Trophoblast cell (in vitro differentiated cells and primary cell): ENCODE data around the gene RPTN.

Source experiments
- DNase-seq, 2 donors: peaks; one replicate each; pipeline ENCODE4 v3.0.0-alpha.2; 2016
- H2AFZ ChIP-seq: 2 replicates; pipeline ENCODE4 v1.6.1; 2013; ENCODE audit warnings: low read length, moderate library complexity, mild to moderate bottlenecking; ENCODE audit not compliant: insufficient read depth, poor library complexity
- H2AK5ac ChIP-seq: 2 replicates; pipeline ENCODE4 v1.6.1; 2013; ENCODE audit warnings: mild to moderate bottlenecking, low read length
- H2BK120ac ChIP-seq: 2 replicates; pipeline ENCODE4 v1.6.1; 2013; ENCODE audit warnings: low read length, mild to moderate bottlenecking, moderate library complexity; ENCODE audit not compliant: insufficient read depth, poor library complexity
- H2BK12ac ChIP-seq: 2 replicates; pipeline ENCODE4 v1.6.1; 2013; ENCODE audit warnings: mild to moderate bottlenecking, low read length, moderate library complexity
- H2BK5ac ChIP-seq: 2 replicates; pipeline ENCODE4 v1.6.1; 2013; ENCODE audit warnings: low read length, low read depth, moderate library complexity, mild to moderate bottlenecking; ENCODE audit not compliant: poor library complexity
- H3K14ac ChIP-seq: 2 replicates; pipeline ENCODE4 v1.6.1; 2013; ENCODE audit warnings: mild to moderate bottlenecking, low read length
- H3K18ac ChIP-seq: 2 replicates; pipeline ENCODE4 v1.6.1; 2013; ENCODE audit warnings: mild to moderate bottlenecking, low read length
- H3K23ac ChIP-seq: 2 replicates; pipeline ENCODE4 v1.6.1; 2013; ENCODE audit warnings: low read length
- H3K27ac ChIP-seq: 2 replicates; pipeline ENCODE4 v1.5.1; 2013; ENCODE audit warnings: low read depth, mild to moderate bottlenecking, inconsistent platforms, low read length, moderate library complexity
- H3K27me3 ChIP-seq: 2 replicates; pipeline ENCODE4 v1.6.1; 2013; ENCODE audit warnings: inconsistent platforms, mild to moderate bottlenecking, low read length, moderate library complexity; ENCODE audit not compliant: insufficient read depth
- H3K36me3 ChIP-seq, 2 experiments: 1 replicate in 1 of 2; 2 replicates in 1 of 2; pipeline ENCODE4 v1.6.1; 2013; ENCODE audit warnings: low read length in 2 of 2, mild to moderate bottlenecking in 2 of 2, moderate library complexity in 1 of 2; ENCODE audit not compliant: insufficient read depth in 2 of 2, control insufficient read depth in 1 of 2
- H3K4ac ChIP-seq: 2 replicates; pipeline ENCODE4 v1.6.1; 2013; ENCODE audit warnings: low read depth, mild to moderate bottlenecking, low read length, moderate library complexity
- H3K4me1 ChIP-seq, 2 experiments: 1 replicate in 1 of 2; 2 replicates in 1 of 2; pipeline ENCODE4 v1.6.1; 2013; ENCODE audit warnings: low read length in 2 of 2, mild to moderate bottlenecking in 2 of 2, moderate library complexity in 1 of 2; ENCODE audit not compliant: insufficient read depth in 2 of 2, control insufficient read depth in 1 of 2
- H3K4me2 ChIP-seq: 2 replicates; pipeline ENCODE4 v1.6.1; 2013; ENCODE audit warnings: inconsistent platforms, mild to moderate bottlenecking, low read length, moderate library complexity
- H3K4me3 ChIP-seq: 2 replicates; pipeline ENCODE4 v1.5.1; 2013; ENCODE audit warnings: mild to moderate bottlenecking, low read depth, low read length, inconsistent platforms
- H3K79me1 ChIP-seq: one replicate; pipeline ENCODE4 v1.6.1; 2013; ENCODE audit warnings: low read length
- H3K79me2 ChIP-seq: 2 replicates; pipeline ENCODE4 v1.6.1; 2013; ENCODE audit warnings: low read length, mild to moderate bottlenecking; ENCODE audit not compliant: control insufficient read depth, insufficient read depth, poor library complexity
- H3K9ac ChIP-seq: 2 replicates; pipeline ENCODE4 v1.6.1; 2013; ENCODE audit warnings: mild to moderate bottlenecking, low read length
- H3K9me3 ChIP-seq: 2 replicates; pipeline ENCODE4 v1.6.1; 2013; ENCODE audit warnings: low read depth, mild to moderate bottlenecking, control low read depth, inconsistent platforms, low read length; ENCODE audit not compliant: insufficient read depth
- H4K12ac ChIP-seq: 2 replicates; pipeline ENCODE4 v1.6.1; 2013; ENCODE audit warnings: low read depth, mild to moderate bottlenecking, low read length, moderate library complexity
- H4K8ac ChIP-seq: 2 replicates; pipeline ENCODE4 v1.6.1; 2013; ENCODE audit warnings: low read depth, mild to moderate bottlenecking, low read length, moderate library complexity
- H4K91ac ChIP-seq: one replicate; pipeline ENCODE4 v1.6.1; 2013; ENCODE audit warnings: low read depth, mild to moderate bottlenecking, low read length, moderate library complexity
- WGBS: extraction: QIAGEN DNeasy Blood & Tissue Kit; methylation state at CpG from one replicate; pipeline ENCODE4 v1.1.7; 2013; ENCODE audit warnings: missing lambda C conversion rate; ENCODE audit not compliant: insufficient read length, insufficient coverage; ENCODE audit errors: extremely low coverage; 5-methylcytosine and 5-hydroxymethylcytosine counted together

The RPTN gene

GRCh38 chr1:152191260-152191659 is 32.2 kb upstream of the RPTN start:
- no peak overlapping the region for H3K18ac ChIP-seq
- no peak overlapping the region for H2BK5ac ChIP-seq
- no peaks in the 10 kb centered on the region for H3K36me3 ChIP-seq
- DNase-seq: no peak
- no peaks in the 10 kb centered on the region for H3K27me3 ChIP-seq
- no peak overlapping the region for H3K23ac ChIP-seq
- no peak overlapping the region for H3K4ac ChIP-seq
- H2AK5ac ChIP-seq: no peak overlapping the region
- no peak overlapping the region for H3K14ac ChIP-seq
- no peaks in the 10 kb centered on the region for H3K79me2 ChIP-seq
- no peak overlapping the region for H2BK12ac ChIP-seq
- peak overlapping the region; percentile 14 for H3K4me3 ChIP-seq
- no peak overlapping the region for H4K91ac ChIP-seq
- no peak overlapping the region for H4K8ac ChIP-seq
- no peak overlapping the region for H3K9ac ChIP-seq
- H2BK120ac ChIP-seq: no peak overlapping the region
- H2AFZ ChIP-seq: no peak overlapping the region
- peaks cover 3% of the 10 kb centered on the region for H3K9me3 ChIP-seq
- no peak overlapping the region for H4K12ac ChIP-seq
- H3K27ac ChIP-seq: no peak overlapping the region
- no peaks in the 10 kb centered on the region for H3K4me1 ChIP-seq
- WGBS: no CpG with 5 or more reads among the region's 5 CpGs
- H3K4me2 ChIP-seq: no peak overlapping the region
- no peaks in the 10 kb centered on the region for H3K79me1 ChIP-seq

- Histone ChIP-seq H3K14ac (no peak overlapping the region), H3K27me3 (no peaks in the 10 kb centered on the region), H3K36me3 (no peaks in the 10 kb centered on the region), H3K27ac (no peak overlapping the region), H4K91ac (no peak overlapping the region), H2AFZ (no peak overlapping the region), H3K9me3 (peaks cover 3% of the 10 kb centered on the region), H3K4ac (no peak overlapping the region), H3K4me2 (no peak overlapping the region), H3K18ac (no peak overlapping the region), H3K4me1 (no peaks in the 10 kb centered on the region), H2BK5ac (no peak overlapping the region), H2AK5ac (no peak overlapping the region), H3K9ac (no peak overlapping the region), H4K12ac (no peak overlapping the region), H2BK120ac (no peak overlapping the region), H3K23ac (no peak overlapping the region), H3K79me2 (no peaks in the 10 kb centered on the region), H4K8ac (no peak overlapping the region), H3K79me1 (no peaks in the 10 kb centered on the region), H3K4me3 (no peak overlapping the region), H2BK12ac (no peak overlapping the region)
- no peak for DNase-seq
- WGBS: no CpG with 5 or more reads among the region's 2 CpGs
Measured at GRCh38 chr1:152190589-152190988, 31.6 kb upstream of the RPTN start.

GRCh38 chr1:152189657-152190442 is 30.8 kb upstream of the RPTN start:
- WGBS: no CpG with 5 or more reads among the region's 9 CpGs
- H4K8ac ChIP-seq: no peak overlapping the region
- no peak overlapping the region for H2BK5ac ChIP-seq
- H3K27ac ChIP-seq: no peak overlapping the region
- H4K12ac ChIP-seq: no peak overlapping the region
- no peaks in the 10 kb centered on the region for H3K36me3 ChIP-seq
- H3K4me2 ChIP-seq: no peak overlapping the region
- H2AK5ac ChIP-seq: no peak overlapping the region
- H3K4me3 ChIP-seq: no peak overlapping the region
- no peak overlapping the region for H2BK120ac ChIP-seq
- no peaks in the 10 kb centered on the region for H3K79me1 ChIP-seq
- peak; percentile 72 to 84 for DNase-seq
- H3K79me2 ChIP-seq: no peaks in the 10 kb centered on the region
- no peak overlapping the region for H4K91ac ChIP-seq
- H3K9ac ChIP-seq: no peak overlapping the region
- no peak overlapping the region for H3K4ac ChIP-seq
- no peak overlapping the region for H2BK12ac ChIP-seq
- H3K14ac ChIP-seq: no peak overlapping the region
- H3K9me3 ChIP-seq: peaks cover 3% of the 10 kb centered on the region
- H3K18ac ChIP-seq: no peak overlapping the region
- H3K23ac ChIP-seq: no peak overlapping the region
- H3K27me3 ChIP-seq: no peaks in the 10 kb centered on the region
- no peaks in the 10 kb centered on the region for H3K4me1 ChIP-seq
- H2AFZ ChIP-seq: no peak overlapping the region

GRCh38 chr1:152188673-152189591 is 29.9 kb upstream of the RPTN start:
- H4K91ac ChIP-seq: no peak overlapping the region
- H4K12ac ChIP-seq: no peak overlapping the region
- no peak overlapping the region for H3K4me2 ChIP-seq
- H2BK120ac ChIP-seq: no peak overlapping the region
- no peak overlapping the region for H2BK12ac ChIP-seq
- no CpG with 5 or more reads among the region's 62 CpGs for WGBS
- H2AFZ ChIP-seq: no peak overlapping the region
- no peaks in the 10 kb centered on the region for H3K79me2 ChIP-seq
- no peaks in the 10 kb centered on the region for H3K36me3 ChIP-seq
- no peak overlapping the region for H3K4ac ChIP-seq
- no peak overlapping the region for H3K23ac ChIP-seq
- H3K9me3 ChIP-seq: peaks cover 5% of the 10 kb centered on the region
- H3K9ac ChIP-seq: no peak overlapping the region
- no peak overlapping the region for H3K4me3 ChIP-seq
- no peak overlapping the region for H4K8ac ChIP-seq
- no peak overlapping the region for H2BK5ac ChIP-seq
- no peaks in the 10 kb centered on the region for H3K4me1 ChIP-seq
- peak; percentile 78 to 86 for DNase-seq
- no peak overlapping the region for H3K14ac ChIP-seq
- no peak overlapping the region for H3K27ac ChIP-seq
- no peaks in the 10 kb centered on the region for H3K27me3 ChIP-seq
- H3K18ac ChIP-seq: no peak overlapping the region
- no peaks in the 10 kb centered on the region for H3K79me1 ChIP-seq
- H2AK5ac ChIP-seq: no peak overlapping the region
